Large intestine (tissue), 1 donor: ENCODE data around the gene NBPF19. TPM values are rescaled to one million over a fixed set of nuclear protein-coding genes. Genes with fewer than 3 reads are reported as not detected.

Experiments
- polyA plus RNA-seq: library from polyadenylated mRNA; unstranded; fragments of 120-200 nt; gene quantifications from one replicate; pipeline ENCODE4 v1.2.1, GENCODE V29; 2013

Gene NBPF19
- polyA plus RNA-seq, 1 donor = 7.8 TPM

Other genes with a start within 250 kb of the NBPF19 start
- 0.33 TPM for gene PPIAL4C, start 108.8 kb downstream of the NBPF19 start, polyA plus RNA-seq